Omental fat pad (tissue), 4 donors: ENCODE measurements around the gene ZNF385A. TPM values are rescaled to one million over a fixed set of nuclear protein-coding genes. Genes with fewer than 3 reads are reported as not detected.

ENCODE experiments used
- ATAC-seq: fragments of 150-250 bp; one replicate; pipeline ENCODE4 v1.9.1; 2016; ENCODE audit warnings: mild to moderate bottlenecking, moderate library complexity; ENCODE audit not compliant: low FRiP score
- DNase-seq: peaks from one replicate; pipeline ENCODE4 v3.0.0-alpha.2; 2019; ENCODE audit warnings: low spot score
- CTCF ChIP-seq, 3 donors: fragments of 450-650 bp; IDR thresholded peaks; one replicate each; pipeline ENCODE4 v1.5.1; 2016 to 2017; ENCODE audit warnings: antibody characterized with exemption in 3 of 3, mild to moderate bottlenecking in 3 of 3, moderate library complexity in 2 of 3
- total RNA-seq, 4 donors: library from RNA; depleted of rRNA; stranded (reverse); fragments of >200 nt; gene quantifications; one replicate each; pipeline ENCODE4 v1.1.0, GENCODE V29; 2016

The ZNF385A gene
- total RNA-seq, 4 donors from 2014 or later: 9.5 to 36.3 (median 21.8) TPM

GRCh38 chr12:54352891-54353874, 31.4 kb downstream of the ZNF385A start:
- no peak for TF ChIP-seq CTCF (IDR thresholded peaks at IDR 0.05)
- ATAC-seq (peak; percentile 52), DNase-seq (no peak)

- ATAC-seq (peak; percentile 57), DNase-seq (no peak)
- TF ChIP-seq CTCF (IDR thresholded peaks at IDR 0.05): no peak
These were observed 32.5 kb downstream of the ZNF385A start for GRCh38 chr12:54352022-54352531.

DNA sequence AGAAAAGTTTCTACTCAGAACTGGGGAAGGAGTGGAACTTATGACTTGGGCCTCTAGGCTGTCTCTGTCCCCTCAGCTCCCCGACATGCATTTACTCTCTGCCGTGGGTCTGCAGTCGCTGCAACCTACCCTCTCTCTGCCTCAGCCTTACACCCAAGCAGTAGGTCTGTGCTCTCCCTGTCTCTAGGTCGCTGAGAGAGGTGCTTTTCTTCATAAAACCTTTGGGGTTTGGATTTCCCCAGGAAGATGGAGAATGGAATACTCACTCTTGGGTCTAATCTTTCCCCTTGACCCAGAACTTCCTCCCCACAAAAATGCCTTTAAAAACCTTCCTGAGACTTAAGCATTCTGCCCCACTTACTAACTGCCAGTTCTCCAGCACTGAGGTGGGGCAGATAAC, 33.2 kb downstream of the ZNF385A start:
- no peak for TF ChIP-seq CTCF (IDR thresholded peaks at IDR 0.05)
- no peak for ATAC-seq

DNA sequence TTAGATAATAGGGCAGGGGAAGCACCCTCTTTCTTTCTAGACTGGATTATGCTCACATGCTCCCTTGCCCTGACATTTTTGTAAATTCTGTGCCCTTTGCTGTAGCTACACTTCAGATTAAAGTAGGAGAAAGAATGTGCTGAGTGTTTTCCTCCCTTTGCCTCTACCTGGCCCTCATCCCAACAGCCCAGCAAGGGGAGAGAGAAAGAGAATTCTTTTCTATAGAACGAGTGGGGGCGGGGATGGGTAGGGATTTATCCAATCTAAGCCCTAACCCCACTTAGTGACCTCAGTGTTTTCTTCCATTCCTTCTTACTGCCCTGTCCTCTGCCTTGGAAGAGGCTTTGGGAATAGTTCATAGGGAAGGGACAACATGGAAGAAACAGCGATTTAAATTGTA, 33.8 kb downstream of the ZNF385A start:
- no peak for ATAC-seq
- TF ChIP-seq CTCF (IDR thresholded peaks at IDR 0.05): no peak

More for the DNA sequence above, 33.2 kb downstream of the ZNF385A start:
- no peak for DNase-seq

GRCh38 chr12:54349679-54350078, 34.9 kb downstream of the ZNF385A start:
- no peak for TF ChIP-seq CTCF (IDR thresholded peaks at IDR 0.05)
- no peak for ATAC-seq

More for the DNA sequence above, 33.8 kb downstream of the ZNF385A start:
- no peak for DNase-seq

DNA sequence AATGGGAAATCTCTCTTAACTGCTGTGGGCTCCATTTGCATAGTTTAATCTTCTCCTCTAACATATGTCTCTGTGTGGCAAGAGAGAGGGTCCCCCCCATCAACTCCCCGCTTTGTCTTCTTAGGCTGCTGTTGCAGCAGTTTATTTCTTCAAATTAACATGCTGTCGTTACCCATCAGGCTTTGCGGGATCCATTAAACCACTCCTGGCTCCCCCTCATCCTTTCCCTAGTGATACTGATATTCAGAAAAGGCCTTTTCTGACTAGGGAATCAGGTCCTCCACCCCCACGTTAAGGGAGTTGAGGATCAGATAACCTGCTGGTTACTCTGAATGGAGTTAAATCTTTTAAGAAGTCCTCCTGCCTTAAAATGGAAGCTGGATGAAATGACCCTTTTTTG, 35.5 kb downstream of the ZNF385A start:
- ATAC-seq: no peak
- no peak for DNase-seq
- no peak for TF ChIP-seq CTCF (IDR thresholded peaks at IDR 0.05)

More at GRCh38 chr12:54349679-54350078, 34.9 kb downstream of the ZNF385A start:
- no peak for DNase-seq
